Neuronal stem cell (in vitro differentiated cells): ENCODE data around the gene TM4SF5.

ENCODE experiments used
- DNase-seq: peaks from one replicate; pipeline ENCODE4 v3.0.0-alpha.2; 2013; ENCODE audit warnings: low spot score
- H2AFZ ChIP-seq: one replicate; pipeline ENCODE4 v1.6.1; 2013; ENCODE audit warnings: mild to moderate bottlenecking, low read length, inconsistent platforms
- H2AK5ac ChIP-seq: 2 replicates; pipeline ENCODE4 v1.6.1; 2013; ENCODE audit warnings: low read depth, mild to moderate bottlenecking, inconsistent platforms, low read length, moderate library complexity, mixed read lengths
- H2BK120ac ChIP-seq: 2 replicates; pipeline ENCODE4 v1.6.1; 2013; ENCODE audit warnings: low read depth, mild to moderate bottlenecking, inconsistent platforms, low read length, moderate library complexity, mixed read lengths
- H2BK12ac ChIP-seq: one replicate; pipeline ENCODE4 v1.6.1; 2013; ENCODE audit warnings: low read length, inconsistent platforms
- H2BK15ac ChIP-seq: 2 replicates; pipeline ENCODE4 v1.6.1; 2013; ENCODE audit warnings: mild to moderate bottlenecking, low read length, inconsistent platforms, mixed read lengths
- H2BK5ac ChIP-seq: one replicate; pipeline ENCODE4 v1.6.1; 2013; ENCODE audit warnings: inconsistent platforms, mild to moderate bottlenecking, low read length, moderate library complexity
- H3K14ac ChIP-seq: one replicate; pipeline ENCODE4 v1.6.1; 2013; ENCODE audit warnings: low read length, inconsistent platforms
- H3K18ac ChIP-seq: 2 replicates; pipeline ENCODE4 v1.6.1; 2013; ENCODE audit warnings: low read length, inconsistent platforms
- H3K23ac ChIP-seq: 2 replicates; pipeline ENCODE4 v1.6.1; 2013; ENCODE audit warnings: low read depth, mild to moderate bottlenecking, mixed read lengths, low read length, inconsistent platforms; ENCODE audit not compliant: poor library complexity
- H3K27ac ChIP-seq: replicated peaks from 3 replicates; pipeline ENCODE4 v1.5.1; 2013; ENCODE audit warnings: low read length, inconsistent platforms
- H3K27me3 ChIP-seq, 3 experiments: 2 replicates each; pipeline ENCODE4 v1.6.1; 2013; ENCODE audit warnings: low read length in 3 of 3, mild to moderate bottlenecking in 2 of 3, inconsistent platforms in 1 of 3, low read depth in 1 of 3, mixed read lengths in 1 of 3, moderate library complexity in 1 of 3; ENCODE audit not compliant: control insufficient read depth in 3 of 3, insufficient read depth in 3 of 3
- H3K36me3 ChIP-seq, 2 donors: replicated peaks in 1 of 2; 2 replicates each; pipeline ENCODE4 v1.6.1; 2013; ENCODE audit warnings: low read length in 2 of 2; ENCODE audit not compliant: control insufficient read depth in 2 of 2, insufficient read depth in 2 of 2
- H3K4ac ChIP-seq: 2 replicates; pipeline ENCODE4 v1.6.1; 2013; ENCODE audit warnings: inconsistent platforms, mild to moderate bottlenecking, low read length, moderate library complexity
- H3K4me1 ChIP-seq, 2 donors: 1 replicate in 1 of 2; 2 replicates in 1 of 2; pipeline ENCODE4 v1.6.1; 2013; ENCODE audit warnings: low read length in 2 of 2, low read depth in 1 of 2; ENCODE audit not compliant: control insufficient read depth in 2 of 2, insufficient read depth in 1 of 2
- H3K4me2 ChIP-seq: one replicate; pipeline ENCODE4 v1.6.1; 2013; ENCODE audit warnings: mild to moderate bottlenecking, low read length, inconsistent platforms; ENCODE audit not compliant: insufficient read depth, poor library complexity, severe bottlenecking
- H3K4me3 ChIP-seq, 2 donors: 2 replicates each; pipeline ENCODE4 v1.5.1; 2013; ENCODE audit warnings: low read length in 2 of 2, mild to moderate bottlenecking in 2 of 2, inconsistent platforms in 1 of 2, moderate library complexity in 1 of 2
- H3K79me1 ChIP-seq: one replicate; pipeline ENCODE4 v1.6.1; 2013; ENCODE audit warnings: low read depth, mild to moderate bottlenecking, inconsistent platforms, low read length, moderate library complexity
- H3K9ac ChIP-seq: one replicate; pipeline ENCODE4 v1.6.1; 2013; ENCODE audit warnings: mild to moderate bottlenecking, low read depth, low read length, inconsistent platforms; ENCODE audit not compliant: poor library complexity
- H3K9me3 ChIP-seq, 2 donors: replicated peaks in 1 of 2; 2 replicates each; pipeline versions ENCODE3 to v1.6.1; 2013; ENCODE audit warnings: low read length in 2 of 2, mild to moderate bottlenecking in 2 of 2, inconsistent platforms in 1 of 2, low read depth in 1 of 2, mixed read lengths in 1 of 2, moderate library complexity in 1 of 2; ENCODE audit not compliant: control insufficient read depth in 2 of 2, insufficient read depth in 1 of 2
- H4K8ac ChIP-seq: one replicate; pipeline ENCODE4 v1.6.1; 2013; ENCODE audit warnings: low read depth, mild to moderate bottlenecking, inconsistent platforms, low read length, moderate library complexity
- H4K91ac ChIP-seq: one replicate; pipeline ENCODE4 v1.6.1; 2013; ENCODE audit warnings: low read length, low read depth, mild to moderate bottlenecking, inconsistent platforms; ENCODE audit not compliant: poor library complexity
- WGBS, 2 donors: extraction: QIAGEN DNeasy Blood & Tissue Kit; methylation state at CpG; one replicate each; pipeline ENCODE4 v1.1.7; 2013; ENCODE audit warnings: missing lambda C conversion rate in 2 of 2, mixed read lengths in 1 of 2; ENCODE audit not compliant: insufficient read length in 2 of 2, insufficient replicate concordance in 1 of 2; ENCODE audit errors: extremely low coverage in 2 of 2; 5-methylcytosine and 5-hydroxymethylcytosine counted together

Gene TM4SF5

GRCh38 chr17:4780325-4780955, 8.8 kb downstream of the TM4SF5 start:
- Histone ChIP-seq H3K27me3 (peaks cover 0 to 3% (median 0%) of the 10 kb centered on the region in 3 experiments), H3K18ac (no peak overlapping the region), H2BK12ac (no peak overlapping the region), H3K27ac (no peak overlapping the region), H3K4me1 (no peaks in the 10 kb centered on the region), H2BK120ac (no peak overlapping the region), H4K91ac (no peak overlapping the region), H3K9me3 (no peaks in the 10 kb centered on the region), H3K4ac (no peak overlapping the region), H3K4me3 (no peak overlapping the region), H3K4me2 (no peak overlapping the region), H3K36me3 (no peaks in the 10 kb centered on the region), H3K79me1 (no peaks in the 10 kb centered on the region), H2BK5ac (no peak overlapping the region), H2BK15ac (no peak overlapping the region), H4K8ac (no peak overlapping the region), H2AFZ (no peak overlapping the region), H2AK5ac (no peak overlapping the region), H3K9ac (no peak overlapping the region), H3K14ac (no peak overlapping the region), H3K23ac (no peak overlapping the region)
- no CpG with 5 or more reads among the region's 11 CpGs for WGBS, 2 donors
- no peak for DNase-seq

GRCh38 chr17:4782652-4783051, 11.0 kb downstream of the TM4SF5 start:
- H2AK5ac ChIP-seq, result no peak overlapping the region
- no CpG with 5 or more reads among the region's 28 CpGs for WGBS, 2 donors
- no peak overlapping the region for H3K4me2 ChIP-seq
- no peak overlapping the region for H2BK5ac ChIP-seq
- no peaks in the 10 kb centered on the region for H3K36me3 ChIP-seq
- H2BK120ac ChIP-seq, result no peak overlapping the region
- peak overlapping the region; percentile 67 for H3K9ac ChIP-seq
- H3K14ac ChIP-seq, result no peak overlapping the region
- H3K27ac ChIP-seq, result no peak overlapping the region
- H3K4me3 ChIP-seq, result no peak overlapping the region
- no peaks in the 10 kb centered on the region for H3K79me1 ChIP-seq
- no peak overlapping the region for H2BK12ac ChIP-seq
- no peak overlapping the region for H3K4ac ChIP-seq
- no peak overlapping the region for H2BK15ac ChIP-seq
- H3K4me1 ChIP-seq, result no peaks in the 10 kb centered on the region
- no peaks in the 10 kb centered on the region for H3K9me3 ChIP-seq
- no peaks in the 10 kb centered on the region for H3K27me3 ChIP-seq
- no peak overlapping the region for H2AFZ ChIP-seq
- no peak for DNase-seq
- no peak overlapping the region for H4K91ac ChIP-seq
- no peak overlapping the region for H4K8ac ChIP-seq
- H3K18ac ChIP-seq, result no peak overlapping the region
- H3K23ac ChIP-seq, result peak overlapping the region; percentile 3

GRCh38 chr17:4785311-4786105, 13.8 kb downstream of the TM4SF5 start:
- peak overlapping the region; percentile 80 for H3K23ac ChIP-seq
- H2BK5ac ChIP-seq, result peak overlapping the region; percentile 13
- H2BK15ac ChIP-seq, result no peak overlapping the region
- H4K8ac ChIP-seq, result no peak overlapping the region
- no peak for DNase-seq
- H2BK12ac ChIP-seq, result peak overlapping the region; percentile 58
- H3K27me3 ChIP-seq, result peaks cover 0 to 11% (median 4%) of the 10 kb centered on the region in 3 experiments
- no peak overlapping the region for H2BK120ac ChIP-seq
- H3K27ac ChIP-seq, result no peak overlapping the region
- peaks cover 2 to 9% of the 10 kb centered on the region in 2 donors for H3K4me1 ChIP-seq
- peak overlapping the region; percentile 38 for H3K14ac ChIP-seq
- peak overlapping the region; percentile 37 for H3K4ac ChIP-seq
- peaks cover 2% of the 10 kb centered on the region for H3K79me1 ChIP-seq
- no peaks in the 10 kb centered on the region for H3K36me3 ChIP-seq
- H3K18ac ChIP-seq, result peak overlapping the region; percentile 38
- H3K4me2 ChIP-seq, result no peak overlapping the region
- H3K4me3 ChIP-seq, result no peak overlapping the region
- H2AFZ ChIP-seq, result no peak overlapping the region
- H4K91ac ChIP-seq, result no peak overlapping the region
- H3K9me3 ChIP-seq, result no peaks in the 10 kb centered on the region
- no CpG with 5 or more reads among the region's 61 CpGs for WGBS, 2 donors
- H3K9ac ChIP-seq, result no peak overlapping the region
- peak overlapping the region; percentile 56 for H2AK5ac ChIP-seq

- Histone ChIP-seq H2BK5ac (peak within 1 kb of the TSS; percentile 13), H3K18ac (peak within 1 kb of the TSS; percentile 48), H2AK5ac (peak within 1 kb of the TSS; percentile 56), H3K23ac (peak within 1 kb of the TSS; percentile 80), H3K36me3 (no peaks in the 10 kb centered on the region), H4K91ac (no peak within 1 kb of the TSS), H3K4me3 (no peak within 1 kb of the TSS), H3K9ac (no peak within 1 kb of the TSS), H3K27ac (no peak within 1 kb of the TSS), H3K9me3 (no peaks in the 10 kb centered on the region), H3K4me1 (peaks cover 4 to 12% of the 10 kb centered on the region in 2 donors), H2BK12ac (peak within 1 kb of the TSS; percentile 58), H2BK120ac (no peak within 1 kb of the TSS), H3K79me1 (peaks cover 2% of the 10 kb centered on the region), H2AFZ (no peak within 1 kb of the TSS), H4K8ac (no peak within 1 kb of the TSS), H2BK15ac (no peak within 1 kb of the TSS), H3K14ac (peak within 1 kb of the TSS; percentile 38), H3K27me3 (peaks cover 0 to 14% (median 4%) of the 10 kb centered on the region in 3 experiments), H3K4me2 (no peak within 1 kb of the TSS), H3K4ac (peak within 1 kb of the TSS; percentile 37)
- no peak for DNase-seq
- no CpG with 5 or more reads among the region's 24 CpGs for WGBS, 2 donors
These were observed 14.4 kb downstream of the TM4SF5 start, which contains the start of gene VMO1 for GRCh38 chr17:4786106-4786511. VMO1 (minus strand) TSS chr17:4786364; CDS start chr17:4786352, 12 bp downstream.
